Raji (cell line): ENCODE data around the gene SPDYE3.
A peak's percentile ranks its signal among the peaks of the same experiment; 100 is the strongest.

Experiments used
- POLR2A ChIP-seq: IDR thresholded peaks from 2 replicates; pipeline ENCODE4 v1.6.1; 2011; ENCODE audit warnings: low read depth, low read length, control low read depth; ENCODE audit not compliant: insufficient read depth

The SPDYE3 gene

DNA sequence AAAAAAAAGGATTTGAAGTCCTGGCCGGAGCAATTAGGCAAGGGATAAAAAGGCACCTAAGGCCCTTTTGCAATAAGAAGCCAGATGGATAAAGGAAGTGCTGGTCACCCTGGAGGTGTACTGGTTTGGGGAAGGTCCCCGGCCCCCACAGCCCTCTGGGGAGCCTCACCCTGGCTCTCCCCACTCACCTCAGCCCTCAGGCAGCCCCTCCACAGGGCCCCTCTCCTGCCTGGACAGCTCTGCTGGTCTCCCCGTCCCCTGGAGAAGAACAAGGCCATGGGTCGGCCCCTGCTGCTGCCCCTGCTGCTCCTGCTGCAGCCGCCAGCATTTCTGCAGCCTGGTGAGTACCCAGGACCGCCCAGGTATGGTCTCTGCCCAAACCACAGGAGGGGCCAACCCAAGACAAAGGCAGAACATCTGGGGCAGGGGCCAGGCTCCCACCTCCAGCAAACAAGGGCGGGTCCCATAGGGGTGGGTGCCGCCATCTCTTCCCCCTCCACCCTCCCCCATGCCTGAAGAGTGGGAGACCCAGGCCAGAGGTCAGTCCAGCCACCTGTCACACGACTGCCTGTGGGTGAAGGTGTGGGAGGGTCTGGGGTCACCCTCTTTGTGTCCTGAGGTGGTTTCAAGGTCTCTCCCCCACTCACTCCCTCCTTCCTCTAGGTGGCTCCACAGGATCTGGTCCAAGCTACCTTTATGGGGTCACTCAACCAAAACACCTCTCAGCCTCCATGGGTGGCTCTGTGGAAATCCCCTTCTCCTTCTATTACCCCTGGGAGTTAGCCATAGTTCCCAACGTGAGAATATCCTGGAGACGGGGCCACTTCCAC is 50.7 kb downstream of the SPDYE3 start, which contains the start of gene PILRB:
TSS of gene PILRB (plus strand) at position 91 of the 830 bp plus-strand sequence. CDS start at position 277, 186 bp downstream.
- TF ChIP-seq POLR2A, result no peak

- TF ChIP-seq POLR2A, result no peak
Measured at GRCh38 chr7:100358857-100359212, 51.3 kb downstream of the SPDYE3 start.

DNA sequence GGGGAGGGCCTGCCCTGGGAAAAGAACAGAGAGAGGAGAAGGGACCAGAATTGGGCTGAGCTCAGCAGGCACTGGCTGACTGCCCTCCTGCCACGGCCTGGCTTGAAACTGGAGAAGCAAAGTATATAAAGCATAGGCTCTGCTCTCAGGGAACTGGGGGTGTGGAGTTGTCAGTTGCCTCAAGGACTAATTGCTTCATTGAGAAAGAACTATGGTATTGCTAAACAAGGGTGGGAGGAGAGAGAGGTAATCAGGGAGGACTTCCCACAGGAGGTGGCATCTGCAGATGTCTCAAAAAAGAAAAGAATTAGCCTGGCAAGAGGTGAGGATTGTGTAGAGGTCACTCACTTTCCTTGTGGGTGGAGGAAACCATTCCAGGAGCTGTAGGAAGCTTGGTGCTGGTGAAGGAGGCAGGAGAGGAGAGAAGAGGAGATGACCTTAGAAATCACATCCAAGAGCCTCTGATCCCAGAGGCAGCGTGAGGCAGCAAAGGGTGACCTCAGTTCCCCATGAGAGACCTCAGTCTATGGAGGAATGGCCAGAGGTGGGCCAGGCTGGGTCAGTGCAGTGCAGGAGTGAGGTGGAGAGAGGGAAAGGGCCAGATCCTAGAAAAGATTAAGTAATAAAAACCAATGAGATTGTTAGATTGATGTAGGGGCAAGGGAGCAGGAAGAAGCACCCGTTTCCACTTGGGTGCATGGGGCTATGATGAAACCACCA is 52.8 kb downstream of the SPDYE3 start:
- no peak for TF ChIP-seq POLR2A

GRCh38 chr7:100363098-100363497 is 55.6 kb downstream of the SPDYE3 start:
- no peak for TF ChIP-seq POLR2A

GRCh38 chr7:100364480-100364879 is 57.0 kb downstream of the SPDYE3 start:
- no peak for TF ChIP-seq POLR2A

- 0 out of 2 replicates have a peak, but pooled peaks have one; percentile 3 for TF ChIP-seq POLR2A
Measured at GRCh38 chr7:100365998-100366367, 58.5 kb downstream of the SPDYE3 start.

DNA sequence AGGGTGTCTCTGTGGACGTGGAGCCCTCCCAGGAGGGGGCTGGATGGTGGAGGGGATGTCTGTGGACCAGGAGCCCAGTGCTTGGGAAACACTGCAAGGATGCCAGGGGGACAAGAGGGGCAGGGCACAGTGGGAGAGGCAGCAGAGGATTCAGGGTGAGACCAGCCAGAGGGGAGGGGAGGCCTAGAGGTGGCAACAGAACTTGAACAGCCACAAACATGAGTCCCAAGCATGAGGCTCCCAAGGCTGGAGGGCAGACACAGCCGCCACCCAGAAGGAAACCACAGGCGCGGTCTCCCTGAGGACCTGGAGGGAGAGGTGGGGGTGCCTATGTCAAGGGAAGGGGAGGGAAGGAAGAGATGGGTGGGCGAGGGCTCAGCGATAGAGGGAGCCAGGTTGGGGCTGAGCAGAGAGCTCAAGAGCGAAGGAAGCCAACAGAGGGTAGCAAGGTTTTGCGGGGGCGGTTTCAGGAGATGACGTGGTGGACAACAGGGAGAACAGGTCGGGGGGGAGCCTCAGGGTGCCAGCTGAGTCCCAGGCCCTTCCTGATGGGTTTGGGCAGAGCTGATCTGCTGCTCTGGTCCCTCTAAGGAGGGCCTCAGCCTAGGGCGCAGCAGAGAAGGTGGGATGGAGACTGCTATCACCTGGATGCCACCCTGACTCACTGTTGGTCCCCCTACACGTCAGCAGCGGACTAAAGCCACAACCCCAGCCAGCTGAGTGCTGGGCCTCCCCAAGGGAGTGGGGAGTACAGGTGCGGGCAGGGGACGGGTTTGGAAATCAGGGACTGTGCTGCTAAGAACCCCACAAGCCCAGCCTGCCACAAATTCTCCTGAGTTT is 59.1 kb downstream of the SPDYE3 start:
- TF ChIP-seq POLR2A, result no peak

DNA sequence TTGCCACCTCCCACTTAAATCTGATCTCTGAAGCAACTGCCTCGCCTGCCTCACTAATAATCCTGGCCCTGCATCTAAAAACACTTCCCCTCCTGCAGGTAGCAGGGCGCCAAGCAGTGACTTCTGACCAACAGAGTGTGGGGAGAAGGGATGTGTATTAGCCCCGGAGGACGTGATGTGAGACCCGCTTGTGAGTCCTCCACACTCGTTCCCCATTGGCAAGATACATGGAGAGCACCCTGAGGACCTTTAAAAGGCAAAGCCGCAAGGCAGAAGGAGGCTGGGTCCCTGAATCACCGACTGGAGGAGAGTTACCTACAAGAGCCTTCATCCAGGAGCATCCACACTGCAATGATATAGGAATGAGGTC is 59.7 kb downstream of the SPDYE3 start:
- no peak for TF ChIP-seq POLR2A

- TF ChIP-seq POLR2A, result peak; percentile 21; the same call in 1 of the 2 replicates
Measured at GRCh38 chr7:100367676-100368613, 60.4 kb downstream of the SPDYE3 start.

DNA sequence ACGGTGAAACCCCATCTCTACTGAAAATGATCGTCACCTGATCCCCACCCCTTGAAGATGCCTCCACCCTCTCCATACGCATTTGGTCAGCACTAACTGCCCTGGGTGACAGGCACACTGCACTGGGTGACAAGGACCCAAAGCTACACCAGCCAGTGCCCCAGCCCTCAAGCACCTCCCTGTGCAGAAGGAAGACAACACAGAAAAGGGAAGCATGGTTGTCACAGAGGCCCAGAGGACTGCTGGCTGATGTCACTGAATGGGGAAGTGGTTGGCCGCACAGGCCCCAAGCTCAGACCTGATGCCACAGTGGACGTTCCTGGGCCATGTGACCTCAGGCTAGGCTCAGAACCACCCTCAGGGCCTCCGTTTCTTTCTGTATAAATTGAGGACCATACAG is 61.6 kb downstream of the SPDYE3 start:
- TF ChIP-seq POLR2A, result peak; percentile 40; the same call in 1 of the 2 replicates

DNA sequence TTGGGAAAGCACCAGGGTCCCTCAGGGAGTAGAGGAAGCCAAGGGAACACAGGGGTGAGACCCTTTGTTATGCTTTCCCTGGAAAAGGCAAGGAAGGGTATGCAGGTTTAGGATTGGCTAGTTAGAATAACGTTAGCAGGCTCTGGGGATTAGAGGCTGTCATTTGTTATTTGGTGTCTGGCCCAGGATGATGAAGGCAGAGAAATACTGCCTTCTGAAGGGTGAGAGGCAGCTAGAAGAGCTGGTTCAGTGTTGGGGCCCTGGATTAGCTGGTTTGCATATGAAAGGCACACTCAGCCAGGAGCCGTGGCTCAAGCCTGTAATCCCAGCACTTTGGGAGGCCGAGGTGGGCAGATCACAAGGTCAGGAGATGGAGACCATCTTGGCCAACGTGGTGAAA is 62.8 kb downstream of the SPDYE3 start:
- no peak for TF ChIP-seq POLR2A

- TF ChIP-seq POLR2A, result no peak
Measured at GRCh38 chr7:100370746-100371145, 63.2 kb downstream of the SPDYE3 start.

DNA sequence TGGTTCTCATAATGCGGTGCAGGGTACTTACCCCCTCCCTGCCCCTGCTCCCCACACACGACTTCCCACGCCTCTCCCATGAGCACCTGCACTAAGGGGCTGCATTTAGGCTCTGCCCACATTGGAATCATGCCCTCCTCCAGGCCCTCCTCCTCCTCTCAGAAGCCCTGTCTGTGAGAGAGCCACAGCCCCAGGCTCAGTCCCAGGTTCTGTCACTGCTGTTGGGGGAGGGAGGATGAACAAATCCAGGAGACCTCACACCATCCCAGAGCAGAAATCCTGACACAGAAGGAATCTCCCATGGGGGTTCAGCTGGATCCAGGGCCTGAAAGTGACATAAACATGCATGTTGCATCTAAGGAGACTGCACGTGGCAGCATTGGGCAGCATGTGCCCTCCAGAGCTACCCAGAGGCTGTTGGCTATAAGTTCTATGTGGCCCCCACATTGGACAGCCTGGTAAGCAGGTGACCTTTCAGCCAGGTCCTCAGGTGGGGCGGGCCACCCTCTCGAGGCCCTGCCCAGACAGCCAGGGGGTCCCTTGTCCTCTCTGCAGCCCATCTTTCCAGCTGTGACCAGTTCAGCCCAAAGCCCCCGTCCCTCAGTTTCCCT is 64.2 kb downstream of the SPDYE3 start:
- 0 out of 2 replicates have a peak, but pooled peaks have one; percentile 12 for TF ChIP-seq POLR2A
